Epithelial cell of proximal tubule (primary cell): ENCODE measurements around the gene SCYL2. TPM values are rescaled to one million over a fixed set of nuclear protein-coding genes. Genes with fewer than 3 reads are reported as not detected.
A peak's percentile ranks its signal among the peaks of the same experiment; 100 is the strongest.
"Not testable (repeated sequence)": the region's sequence is repeated elsewhere in the genome, so short reads cannot be mapped to it uniquely, and the experiment has no call there.

ENCODE experiments used
- DNase-seq: peaks from one replicate; pipeline ENCODE4 v3.0.0-alpha.2; 2011; ENCODE audit warnings: low read depth
- H3K4me3 ChIP-seq: 2 replicates; pipeline ENCODE4 v1.5.1; 2011; ENCODE audit warnings: low read depth, mild to moderate bottlenecking, low read length
- CTCF ChIP-seq: conservative IDR thresholded peaks from 2 replicates; pipeline ENCODE4 v1.5.1; 2012; ENCODE audit warnings: low read depth, mild to moderate bottlenecking, low read length
- total RNA-seq: library from RNA; depleted of rRNA; stranded (reverse); fragments of >200 nt; gene quantifications from 2 replicates; pipeline ENCODE4 v1.2.3, GENCODE V29; 2015

Gene SCYL2
- total RNA-seq, 1 donor from 2014 or later, result 24.6 TPM

- no peak for DNase-seq
- H3K4me3 ChIP-seq, result no peak overlapping the region
- TF ChIP-seq CTCF, result no peak
Observed at GRCh38 chr12:100249941-100250340, 17.0 kb upstream of the SCYL2 start.

GRCh38 chr12:100251917-100252316 is 15.1 kb upstream of the SCYL2 start:
- no peak for TF ChIP-seq CTCF
- DNase-seq, result peak; percentile 83
- no peak overlapping the region for H3K4me3 ChIP-seq

- DNase-seq, result no peak
- H3K4me3 ChIP-seq, result no peak overlapping the region
- no peak for TF ChIP-seq CTCF
Observed at GRCh38 chr12:100253437-100253836, 13.5 kb upstream of the SCYL2 start.

GRCh38 chr12:100254876-100255275 is 12.1 kb upstream of the SCYL2 start:
- H3K4me3 ChIP-seq, result no peak overlapping the region
- TF ChIP-seq CTCF, result no peak
- DNase-seq, result no peak

GRCh38 chr12:100258127-100258526 is 8.8 kb upstream of the SCYL2 start:
- TF ChIP-seq CTCF, result no peak
- H3K4me3 ChIP-seq, result no peak overlapping the region
- no peak for DNase-seq

- no peak for TF ChIP-seq CTCF
- no peak for DNase-seq
- no peak overlapping the region for H3K4me3 ChIP-seq
Observed at GRCh38 chr12:100263131-100263530, 3.8 kb upstream of the SCYL2 start.

GRCh38 chr12:100265107-100265506 is 1.9 kb upstream of the SCYL2 start:
- H3K4me3 ChIP-seq, DNase-seq: not testable (repeated sequence)
